ENCODE data around the gene HCN2.

The HCN2 gene

DNA sequence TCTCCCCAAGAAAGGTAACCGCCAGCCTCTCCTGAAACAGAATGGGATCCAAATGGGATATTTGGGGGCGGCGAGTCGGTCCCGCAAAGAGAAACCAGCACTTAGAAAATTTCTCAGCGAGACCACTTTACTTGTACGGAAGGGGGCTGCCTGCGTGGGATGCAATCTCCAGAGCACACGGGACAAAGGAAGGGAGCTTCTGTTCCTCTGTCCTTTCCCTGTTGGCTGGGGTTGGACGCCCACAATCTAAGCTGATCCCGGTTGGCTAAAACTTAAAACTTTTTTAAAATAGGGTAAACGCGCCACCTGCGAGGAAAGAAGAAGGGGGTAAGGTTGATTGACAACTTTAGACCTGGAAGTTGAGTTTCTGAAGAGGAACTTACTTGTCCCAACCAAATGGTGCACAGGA is 18.1 kb upstream of the HCN2 start:
- peak overlapping the region; percentile 73 for H2BK120ac ChIP-seq (ENCODE audit: low read depth, low read length)
- no peaks in the 10 kb centered on the region for H3K9me3 ChIP-seq (ENCODE audit: control insufficient read depth, low read length)
- H3K36me3 ChIP-seq (ENCODE audit: control insufficient read depth in 1 of 2, insufficient read depth in 2 of 2, low read depth in 1 of 2, low read length in 2 of 2) = peaks cover 0 to under 1% of the 10 kb centered on the region in 2 experiments
- H2BK5ac ChIP-seq (ENCODE audit: low read depth, low read length, poor library complexity, severe bottlenecking) = no peak overlapping the region
- H4K8ac ChIP-seq (ENCODE audit: low read length) = peak overlapping the region; percentile 74
- peak overlapping the region; percentile 88 for H3K9ac ChIP-seq (ENCODE audit: low read length)
- no peak overlapping the region for H4K91ac ChIP-seq (ENCODE audit: low read length)
- WGBS = 4% methylated on average over 14 of the region's 14 CpGs
- peak overlapping the region; percentile 46 for H2AFZ ChIP-seq (ENCODE audit: low read depth, low read length)
- H3K23ac ChIP-seq (ENCODE audit: low read length in 2 of 2) = no peak overlapping the region
- H3K27ac ChIP-seq (ENCODE audit: low read length, poor library complexity, severe bottlenecking) = peak overlapping the region; percentile 98
- peak overlapping the region; percentile 90 for H3K4me2 ChIP-seq (ENCODE audit: low read length, poor library complexity, severe bottlenecking)
- DNase-seq = peak; percentile 81
- peak overlapping the region in 1 of 2 experiments; percentile 65 for H3K4ac ChIP-seq (ENCODE audit: low read depth in 1 of 2, low read length in 2 of 2)
- H2BK15ac ChIP-seq (ENCODE audit: low read depth, poor library complexity, severe bottlenecking) = peak overlapping the region; percentile 85
- peak overlapping the region; percentile 59 to 74 for H3K4me3 ChIP-seq (ENCODE audit: insufficient read depth in 1 of 2, low read depth in 1 of 2, low read length in 2 of 2)
- no peaks in the 10 kb centered on the region for H3K27me3 ChIP-seq (ENCODE audit: control insufficient read depth in 1 of 2, insufficient read depth in 1 of 2, low read length in 2 of 2)
- H3K79me1 ChIP-seq (replicated peaks; ENCODE audit: low read length, poor library complexity, severe bottlenecking) = no peaks in the 10 kb centered on the region
- H3K4me1 ChIP-seq (ENCODE audit: control insufficient read depth, insufficient read depth, low read depth, low read length) = peaks cover 31% of the 10 kb centered on the region
- peak overlapping the region in 1 of 2 experiments; percentile 35 for H3K14ac ChIP-seq (ENCODE audit: low read length in 2 of 2)
- peak overlapping the region in 1 of 2 experiments; percentile 96 for H2BK12ac ChIP-seq (ENCODE audit: low read length in 2 of 2)
- H3K18ac ChIP-seq (ENCODE audit: low read depth in 1 of 2, low read length in 2 of 2) = peak overlapping the region; percentile 79 to 92
- no peak overlapping the region for H2AK5ac ChIP-seq (ENCODE audit: low read length, severe bottlenecking)

DNA sequence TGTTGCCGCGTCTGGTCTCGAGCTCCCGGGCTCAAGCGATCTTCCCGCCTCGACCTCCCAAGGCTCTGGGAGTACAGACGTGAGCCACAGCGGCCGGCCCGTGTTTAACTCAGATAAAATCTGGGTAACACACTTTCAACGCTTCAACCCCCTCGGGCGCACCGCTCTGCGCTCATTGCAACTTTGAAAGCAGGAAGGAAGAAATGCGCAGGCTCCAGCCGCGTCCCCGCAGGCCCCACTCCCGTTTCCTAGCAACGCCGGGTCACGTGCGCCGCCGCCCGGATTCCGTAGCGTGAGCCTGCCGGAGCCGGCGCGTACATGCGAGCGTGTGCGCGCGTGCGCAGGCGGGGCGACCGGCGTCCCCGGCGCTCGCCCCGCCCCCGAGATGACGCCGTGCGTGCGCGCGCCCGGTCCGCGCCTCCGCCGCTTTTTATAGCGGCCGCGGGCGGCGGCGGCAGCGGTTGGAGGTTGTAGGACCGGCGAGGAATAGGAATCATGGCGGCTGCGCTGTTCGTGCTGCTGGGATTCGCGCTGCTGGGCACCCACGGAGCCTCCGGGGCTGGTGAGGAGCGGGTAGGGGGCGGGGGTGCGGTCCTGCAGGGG is 17.4 kb upstream of the HCN2 start, which contains the start of gene BSG:
TSS of gene BSG (plus strand) at position 457 of the 603 bp plus-strand sequence. CDS start at position 496, 39 bp downstream.
- Histone ChIP-seq H4K8ac (ENCODE audit: low read length) (peak within 1 kb of the TSS; percentile 88), H3K9me3 (ENCODE audit: control insufficient read depth, low read length) (no peaks in the 10 kb centered on the region), H3K4me1 (ENCODE audit: control insufficient read depth, insufficient read depth, low read depth, low read length) (peaks cover 38% of the 10 kb centered on the region), H3K27ac (ENCODE audit: low read length, poor library complexity, severe bottlenecking) (peak within 1 kb of the TSS; percentile 98), H3K9ac (ENCODE audit: low read length) (peak within 1 kb of the TSS; percentile 95), H2BK12ac (ENCODE audit: low read length in 2 of 2) (peak within 1 kb of the TSS in 1 of 2 experiments; percentile 96), H2BK15ac (ENCODE audit: low read depth, poor library complexity, severe bottlenecking) (peak within 1 kb of the TSS; percentile 85), H2AFZ (ENCODE audit: low read depth, low read length) (peak within 1 kb of the TSS; percentile 46), H3K4me2 (ENCODE audit: low read length, poor library complexity, severe bottlenecking) (peak within 1 kb of the TSS; percentile 95), H3K36me3 (ENCODE audit: control insufficient read depth in 1 of 2, insufficient read depth in 2 of 2, low read depth in 1 of 2, low read length in 2 of 2) (peaks cover 0 to 7% of the 10 kb centered on the region in 2 experiments), H3K14ac (ENCODE audit: low read length in 2 of 2) (peak within 1 kb of the TSS; percentile 79 to 89), H2AK5ac (ENCODE audit: low read length, severe bottlenecking) (peak within 1 kb of the TSS; percentile 76), H2BK5ac (ENCODE audit: low read depth, low read length, poor library complexity, severe bottlenecking) (peak within 1 kb of the TSS; percentile 87), H3K23ac (ENCODE audit: low read length in 2 of 2) (peak within 1 kb of the TSS; percentile 24 to 63), H4K91ac (ENCODE audit: low read length) (peak within 1 kb of the TSS; percentile 85), H3K18ac (ENCODE audit: low read depth in 1 of 2, low read length in 2 of 2) (peak within 1 kb of the TSS; percentile 94), H3K4me3 (ENCODE audit: insufficient read depth in 1 of 2, low read depth in 1 of 2, low read length in 2 of 2) (peak within 1 kb of the TSS; percentile 95), H3K4ac (ENCODE audit: low read depth in 1 of 2, low read length in 2 of 2) (peak within 1 kb of the TSS; percentile 80 to 98), H2BK120ac (ENCODE audit: low read depth, low read length) (peak within 1 kb of the TSS; percentile 93), H3K27me3 (ENCODE audit: control insufficient read depth in 1 of 2, insufficient read depth in 1 of 2, low read length in 2 of 2) (no peaks in the 10 kb centered on the region), H3K79me1 (replicated peaks; ENCODE audit: low read length, poor library complexity, severe bottlenecking) (no peaks in the 10 kb centered on the region)
- DNase-seq = peak; percentile 97
- WGBS = under 1% methylated on average over 60 of the region's 79 CpGs

GRCh38 chr19:572743-573518 is 16.8 kb upstream of the HCN2 start:
- Histone ChIP-seq H2AFZ (ENCODE audit: low read depth, low read length) (no peak overlapping the region), H2BK15ac (ENCODE audit: low read depth, poor library complexity, severe bottlenecking) (peak overlapping the region; percentile 6), H2BK5ac (ENCODE audit: low read depth, low read length, poor library complexity, severe bottlenecking) (peak overlapping the region; percentile 87), H4K8ac (ENCODE audit: low read length) (peak overlapping the region; percentile 74), H3K79me1 (replicated peaks; ENCODE audit: low read length, poor library complexity, severe bottlenecking) (no peaks in the 10 kb centered on the region), H3K27me3 (ENCODE audit: control insufficient read depth in 1 of 2, insufficient read depth in 1 of 2, low read length in 2 of 2) (no peaks in the 10 kb centered on the region), H3K27ac (ENCODE audit: low read length, poor library complexity, severe bottlenecking) (peak overlapping the region; percentile 50), H3K18ac (ENCODE audit: low read depth in 1 of 2, low read length in 2 of 2) (peak overlapping the region; percentile 94), H3K23ac (ENCODE audit: low read length in 2 of 2) (peak overlapping the region; percentile 24 to 46), H4K91ac (ENCODE audit: low read length) (peak overlapping the region; percentile 85), H3K4me1 (ENCODE audit: control insufficient read depth, insufficient read depth, low read depth, low read length) (peaks cover 44% of the 10 kb centered on the region), H3K36me3 (ENCODE audit: control insufficient read depth in 1 of 2, insufficient read depth in 2 of 2, low read depth in 1 of 2, low read length in 2 of 2) (peaks cover 0 to 14% of the 10 kb centered on the region in 2 experiments), H2BK120ac (ENCODE audit: low read depth, low read length) (peak overlapping the region; percentile 93), H3K9me3 (ENCODE audit: control insufficient read depth, low read length) (no peaks in the 10 kb centered on the region), H3K4ac (ENCODE audit: low read depth in 1 of 2, low read length in 2 of 2) (peak overlapping the region; percentile 70 to 98), H3K9ac (ENCODE audit: low read length) (peak overlapping the region; percentile 95), H3K4me3 (ENCODE audit: insufficient read depth in 1 of 2, low read depth in 1 of 2, low read length in 2 of 2) (peak overlapping the region; percentile 95), H2BK12ac (ENCODE audit: low read length in 2 of 2) (peak overlapping the region in 1 of 2 experiments; percentile 73), H3K4me2 (ENCODE audit: low read length, poor library complexity, severe bottlenecking) (peak overlapping the region; percentile 95), H2AK5ac (ENCODE audit: low read length, severe bottlenecking) (peak overlapping the region; percentile 76), H3K14ac (ENCODE audit: low read length in 2 of 2) (peak overlapping the region; percentile 79 to 89)
- 1% methylated on average over 48 of the region's 55 CpGs for WGBS
- peak; percentile 70 for DNase-seq

DNA sequence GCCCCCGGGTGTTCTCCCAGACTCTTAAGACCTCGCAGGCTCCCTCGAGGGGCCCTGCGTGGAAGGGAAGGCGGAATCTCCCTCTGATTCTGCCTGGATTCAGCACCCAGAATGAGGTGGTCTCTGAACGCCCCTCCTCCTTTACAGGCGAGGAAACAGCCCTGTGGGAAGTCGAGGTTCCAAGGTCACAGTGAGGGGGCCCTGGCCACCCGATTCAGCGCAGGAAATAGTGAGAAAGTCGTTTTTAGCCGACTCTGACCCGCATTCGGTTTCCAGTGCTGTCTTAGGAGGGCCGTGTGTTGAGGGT is 16.2 kb upstream of the HCN2 start:
- no peaks in the 10 kb centered on the region for H3K27me3 ChIP-seq (ENCODE audit: control insufficient read depth in 1 of 2, insufficient read depth in 1 of 2, low read length in 2 of 2)
- H3K9ac ChIP-seq (ENCODE audit: low read length) = peak overlapping the region; percentile 95
- H2AK5ac ChIP-seq (ENCODE audit: low read length, severe bottlenecking) = peak overlapping the region; percentile 76
- no peak for DNase-seq
- peak overlapping the region; percentile 95 for H3K4me3 ChIP-seq (ENCODE audit: insufficient read depth in 1 of 2, low read depth in 1 of 2, low read length in 2 of 2)
- H2BK5ac ChIP-seq (ENCODE audit: low read depth, low read length, poor library complexity, severe bottlenecking) = no peak overlapping the region
- no peaks in the 10 kb centered on the region for H3K79me1 ChIP-seq (replicated peaks; ENCODE audit: low read length, poor library complexity, severe bottlenecking)
- H3K23ac ChIP-seq (ENCODE audit: low read length in 2 of 2) = peak overlapping the region in 1 of 2 experiments; percentile 63
- H3K27ac ChIP-seq (ENCODE audit: low read length, poor library complexity, severe bottlenecking) = peak overlapping the region; percentile 50
- H3K14ac ChIP-seq (ENCODE audit: low read length in 2 of 2) = peak overlapping the region in 1 of 2 experiments; percentile 89
- H2BK120ac ChIP-seq (ENCODE audit: low read depth, low read length) = no peak overlapping the region
- peak overlapping the region; percentile 29 to 94 for H3K18ac ChIP-seq (ENCODE audit: low read depth in 1 of 2, low read length in 2 of 2)
- peak overlapping the region; percentile 60 for H4K8ac ChIP-seq (ENCODE audit: low read length)
- H2BK15ac ChIP-seq (ENCODE audit: low read depth, poor library complexity, severe bottlenecking) = no peak overlapping the region
- peaks cover 47% of the 10 kb centered on the region for H3K4me1 ChIP-seq (ENCODE audit: control insufficient read depth, insufficient read depth, low read depth, low read length)
- H3K36me3 ChIP-seq (ENCODE audit: control insufficient read depth in 1 of 2, insufficient read depth in 2 of 2, low read depth in 1 of 2, low read length in 2 of 2) = peaks cover 0 to 19% of the 10 kb centered on the region in 2 experiments
- WGBS = 1% methylated on average over 15 of the region's 15 CpGs
- H4K91ac ChIP-seq (ENCODE audit: low read length) = peak overlapping the region; percentile 45
- H2BK12ac ChIP-seq (ENCODE audit: low read length in 2 of 2) = peak overlapping the region in 1 of 2 experiments; percentile 73
- peak overlapping the region; percentile 95 for H3K4me2 ChIP-seq (ENCODE audit: low read length, poor library complexity, severe bottlenecking)
- H3K9me3 ChIP-seq (ENCODE audit: control insufficient read depth, low read length) = no peaks in the 10 kb centered on the region
- peak overlapping the region; percentile 59 to 80 for H3K4ac ChIP-seq (ENCODE audit: low read depth in 1 of 2, low read length in 2 of 2)
- no peak overlapping the region for H2AFZ ChIP-seq (ENCODE audit: low read depth, low read length)

All from mesenchymal stem cell (in vitro differentiated cells and primary cell).